HEK293 (cell line): ENCODE results near the gene PMF1.

ENCODE experiments used
- PRDM10 ChIP-seq: fragments of 450-650 bp; formaldehyde crosslinking; IDR thresholded peaks from 2 replicates; pipeline ENCODE4 v1.5.1; 2016; ENCODE audit warnings: missing biosample characterization, missing genetic modification characterization
- ZBTB20 ChIP-seq: fragments of 450-650 bp; formaldehyde crosslinking; IDR thresholded peaks from 2 replicates; pipeline ENCODE4 v1.5.1; 2016; ENCODE audit warnings: missing biosample characterization, missing genetic modification characterization
- ZNF133 ChIP-seq: fragments of 450-650 bp; formaldehyde crosslinking; IDR thresholded peaks from 2 replicates; pipeline ENCODE4 v1.5.1; 2016; ENCODE audit warnings: missing biosample characterization, missing genetic modification characterization

The PMF1 gene

GRCh38 chr1:156286061-156286460 lies 73.3 kb downstream of the PMF1 start (continued):
- TF ChIP-seq PRDM10 (no peak), ZBTB20 (no peak), ZNF133 (tag by site-specific recombination) (no peak)
